ENCODE data around the gene MLKL.
"Not testable (repeated sequence)": the region's sequence is repeated elsewhere in the genome, so short reads cannot be mapped to it uniquely, and the experiment has no call there.

MLKL gene

DNA sequence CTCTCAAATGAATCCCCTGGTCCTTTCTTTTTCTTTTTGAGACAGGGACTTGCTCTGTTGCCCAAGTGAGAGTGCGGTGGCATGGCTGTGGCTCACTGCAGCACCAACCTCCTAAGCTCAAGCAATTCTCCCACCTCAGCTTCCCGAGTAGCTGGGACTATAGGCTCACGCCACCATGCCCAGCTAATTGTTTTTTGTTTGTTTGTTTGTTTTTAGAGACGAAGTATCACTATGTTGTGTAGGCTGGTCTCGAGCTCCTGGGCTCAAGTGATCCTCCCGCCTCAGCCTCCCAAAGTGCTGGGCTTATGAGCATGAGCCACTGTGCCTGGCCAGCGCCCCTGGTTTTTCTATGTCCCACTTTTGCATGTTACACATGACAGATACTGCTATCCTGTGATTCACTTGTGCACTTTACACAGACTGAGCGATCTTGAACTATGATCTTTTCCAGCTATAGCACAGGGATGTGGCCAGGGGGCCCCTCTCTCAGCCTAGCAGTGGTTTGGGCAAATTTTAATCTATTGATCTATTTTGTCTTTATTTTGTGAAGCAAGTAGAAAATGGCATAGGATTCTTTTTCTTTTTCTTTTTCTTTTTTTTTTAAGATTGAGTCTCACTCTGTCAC is 31.3 kb upstream of the MLKL start:
- DNase-seq = no peak

DNA sequence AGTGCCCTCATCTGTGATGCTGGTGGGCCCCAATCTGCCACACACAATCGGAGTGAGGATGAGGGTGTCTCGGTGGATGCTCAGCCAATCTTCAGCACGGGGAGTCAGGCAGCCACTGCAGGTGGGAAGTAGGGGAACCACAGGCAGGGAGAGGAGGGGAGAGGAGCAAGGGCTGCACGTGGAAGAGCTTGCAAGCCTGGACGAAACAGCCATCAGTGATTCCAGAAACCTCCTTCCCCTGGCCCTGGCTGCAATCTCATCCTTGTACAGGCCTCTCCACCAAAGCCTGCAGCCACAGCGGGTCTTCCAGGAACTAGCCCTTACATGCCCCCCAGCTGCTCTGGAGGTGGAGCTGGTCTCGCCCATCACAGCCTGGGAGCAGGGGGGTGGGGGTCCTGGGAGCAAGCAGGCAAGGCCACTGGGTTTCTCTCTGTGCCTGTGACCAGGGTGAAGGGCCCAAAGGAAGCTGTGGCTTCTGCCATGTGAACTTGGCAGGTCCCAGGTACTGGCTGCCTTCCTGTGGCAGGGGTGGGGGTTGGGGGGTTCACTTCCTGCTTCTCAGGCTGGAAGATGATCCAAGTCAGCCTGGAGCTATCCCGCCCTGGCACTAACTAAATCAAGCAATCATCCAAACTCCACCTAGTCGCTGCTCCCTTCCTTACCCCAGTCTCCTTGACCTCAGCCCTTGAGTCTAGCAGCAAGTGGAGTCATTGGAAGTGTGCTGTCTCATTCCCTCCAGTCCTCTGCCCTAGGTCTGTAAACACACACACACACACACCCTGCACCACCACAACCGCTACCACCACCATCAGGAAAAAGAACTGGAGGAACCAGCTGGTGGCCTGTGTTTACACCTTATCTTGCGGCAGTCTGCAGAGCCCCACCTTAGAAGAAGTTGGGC is 29.4 kb upstream of the MLKL start:
- no peak for DNase-seq

DNA sequence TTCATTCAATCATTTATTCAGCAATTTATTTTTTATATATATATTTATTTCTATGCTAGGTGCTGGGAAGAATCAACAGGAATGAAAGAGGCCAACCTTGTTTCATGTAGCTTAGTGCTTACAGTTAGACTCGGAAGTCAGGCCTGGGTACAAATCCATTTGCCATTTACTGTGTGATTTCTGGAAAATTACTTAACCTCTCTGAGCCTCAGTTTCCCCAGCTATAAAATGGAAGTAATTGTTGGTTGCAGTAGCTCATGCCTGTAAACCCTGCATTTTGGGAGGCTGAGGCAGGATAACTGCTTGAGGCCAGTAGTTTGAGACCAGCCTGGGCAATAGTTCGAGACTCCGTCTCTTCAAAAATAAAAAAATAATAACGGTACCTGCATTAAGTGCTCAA is 27.2 kb upstream of the MLKL start:
- no peak for DNase-seq

DNA sequence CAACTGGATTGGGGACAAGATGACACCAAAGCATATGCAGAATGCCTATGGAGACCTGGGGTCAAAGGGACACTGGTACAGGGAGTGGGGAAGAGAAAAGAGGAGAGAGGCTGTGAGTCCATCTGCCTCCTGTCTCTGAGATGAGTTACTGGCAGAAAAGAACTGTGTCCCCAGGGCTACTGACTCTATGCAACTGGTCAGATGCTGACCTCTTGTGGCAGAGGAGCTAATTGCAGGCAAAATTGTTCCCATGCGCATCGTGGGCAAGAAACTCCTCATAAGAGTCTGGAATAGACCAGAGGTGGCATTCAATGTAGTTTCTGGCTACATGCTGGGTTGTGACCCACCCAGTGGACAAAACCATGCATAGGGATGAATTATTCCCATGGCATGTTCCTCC is 26.1 kb upstream of the MLKL start:
- DNase-seq = no peak

DNA sequence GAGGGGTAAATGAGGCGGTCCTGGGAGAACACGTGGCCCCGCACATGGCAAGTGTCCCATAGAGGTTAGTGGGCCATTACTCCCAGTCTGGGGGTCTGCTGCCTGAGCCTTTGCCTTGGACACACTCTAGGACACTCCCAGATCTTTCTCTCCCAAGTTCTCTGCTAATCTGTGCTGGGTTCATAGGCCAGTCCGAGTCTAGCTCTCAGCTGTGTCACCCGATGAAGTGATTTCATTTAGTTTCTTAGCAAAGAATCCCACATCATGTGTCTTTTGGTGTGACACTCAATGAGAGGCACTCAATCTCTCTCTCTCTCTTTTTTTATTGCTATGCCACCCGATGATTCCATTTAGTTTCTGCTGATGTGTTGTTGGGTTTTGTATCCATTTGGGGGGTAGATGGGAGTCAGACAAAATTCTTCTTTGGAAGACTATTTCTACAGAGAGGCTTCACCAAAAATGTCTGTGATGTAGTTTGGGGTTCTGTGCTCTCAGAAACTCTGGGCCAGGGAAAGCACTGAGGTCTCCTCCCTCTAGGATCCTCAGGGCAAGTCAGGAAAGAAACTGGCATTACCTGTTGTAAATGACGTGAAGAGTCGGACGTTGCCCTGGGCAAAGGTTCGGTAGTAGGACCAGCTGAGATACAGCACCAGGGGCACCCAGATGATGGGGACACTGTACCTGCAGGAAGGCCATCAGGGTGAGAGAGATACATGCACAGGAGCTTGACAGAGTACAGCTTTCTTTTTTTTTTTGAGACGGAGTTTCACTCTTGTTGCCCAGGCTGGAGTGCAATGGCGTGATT is 25.2 kb upstream of the MLKL start:
- no peak for DNase-seq

DNA sequence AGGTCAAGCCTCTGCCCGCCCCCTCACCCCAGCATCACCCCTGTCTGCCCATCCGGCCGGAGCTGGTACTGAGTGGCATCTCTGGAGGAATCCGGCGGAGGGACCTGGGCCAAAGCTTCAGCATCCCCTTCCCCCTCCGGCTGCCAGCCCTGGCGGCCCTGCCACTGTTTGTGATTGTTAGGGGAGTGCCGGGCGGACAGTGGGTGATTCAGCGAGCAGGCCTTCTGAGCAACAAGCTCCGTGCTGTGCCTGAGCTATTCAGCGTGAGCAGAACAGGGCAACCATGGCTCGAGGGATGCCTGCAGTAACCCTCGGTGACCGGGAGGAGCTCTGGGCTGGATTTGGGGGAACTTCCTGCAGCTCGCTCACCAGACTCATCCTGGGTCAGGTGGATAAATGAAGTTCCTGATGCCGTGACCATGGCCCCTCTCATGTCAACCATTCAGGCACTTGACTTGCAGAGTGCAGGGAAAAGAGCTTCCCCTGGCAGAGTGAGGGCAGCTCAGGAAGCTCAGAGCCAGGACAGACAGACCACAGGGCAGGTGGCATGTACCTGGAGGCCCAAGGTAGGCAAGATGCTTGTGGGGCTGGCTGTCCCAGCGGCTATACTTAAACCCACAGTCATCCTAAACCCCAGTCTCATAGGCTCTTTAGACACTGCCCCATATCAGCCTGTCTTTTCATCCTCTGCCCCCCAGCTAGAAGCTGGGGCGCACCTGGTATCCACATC is 24.3 kb upstream of the MLKL start:
- no peak for DNase-seq

DNA sequence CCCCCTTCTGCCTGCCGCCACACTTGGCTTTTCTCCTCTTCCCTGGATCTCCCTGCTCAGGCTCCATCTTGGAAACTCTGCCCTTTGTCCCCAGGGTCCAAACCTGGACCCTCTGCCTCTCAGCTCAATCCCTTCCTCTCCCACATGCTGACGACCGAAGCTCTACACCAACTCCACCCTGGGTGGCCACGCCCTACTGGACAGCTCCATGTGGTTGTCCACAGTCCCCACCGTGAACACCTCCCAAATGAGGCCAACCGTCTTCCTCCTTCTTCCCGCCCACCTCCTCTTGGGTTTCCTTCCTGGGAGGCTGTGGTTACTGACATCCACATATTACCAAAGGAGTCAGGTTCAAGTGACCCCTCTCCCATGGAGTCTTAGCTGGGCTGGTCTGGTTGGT is 22.6 kb upstream of the MLKL start:
- DNase-seq = no peak

DNA sequence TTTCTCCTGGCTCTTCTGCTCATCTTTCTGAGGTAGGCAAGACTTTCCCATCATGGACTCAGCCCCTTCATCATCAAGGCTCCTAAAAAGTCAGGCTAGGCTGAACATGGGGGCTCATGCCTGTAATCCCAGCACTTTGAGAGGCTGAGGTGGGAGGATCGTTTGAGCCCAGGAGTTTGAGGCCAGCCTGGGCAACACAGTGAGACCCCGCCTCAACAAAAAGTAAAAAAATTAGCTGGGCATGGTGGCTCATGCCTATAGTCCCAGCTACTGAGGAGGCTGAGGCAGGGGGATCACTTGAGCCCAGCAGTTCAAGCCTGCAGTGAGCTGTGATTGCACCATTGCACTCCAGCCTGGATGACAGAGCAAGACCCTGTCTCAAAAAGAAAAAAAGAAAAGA is 21.5 kb upstream of the MLKL start:
- DNase-seq = not testable (repeated sequence)

DNA sequence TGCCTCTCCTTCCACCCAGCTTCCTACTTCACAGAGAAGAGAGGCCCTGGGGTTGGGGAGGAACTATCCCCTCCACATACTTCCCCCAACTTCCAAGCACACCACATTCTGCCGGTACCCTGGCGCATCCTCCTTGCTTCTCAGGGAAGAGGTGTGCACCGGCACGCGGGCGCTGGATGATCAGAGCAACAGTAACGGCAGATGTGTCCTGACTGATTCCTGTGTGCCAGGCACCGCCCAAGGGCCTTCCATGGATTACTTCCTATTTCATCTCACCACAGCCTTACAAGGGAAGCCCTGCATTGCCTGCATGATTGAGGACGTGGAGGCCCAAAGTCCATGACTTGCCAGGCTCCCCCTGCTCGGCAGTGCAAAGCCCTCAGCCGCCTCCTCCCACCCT is 21.1 kb upstream of the MLKL start:
- no peak for DNase-seq

DNA sequence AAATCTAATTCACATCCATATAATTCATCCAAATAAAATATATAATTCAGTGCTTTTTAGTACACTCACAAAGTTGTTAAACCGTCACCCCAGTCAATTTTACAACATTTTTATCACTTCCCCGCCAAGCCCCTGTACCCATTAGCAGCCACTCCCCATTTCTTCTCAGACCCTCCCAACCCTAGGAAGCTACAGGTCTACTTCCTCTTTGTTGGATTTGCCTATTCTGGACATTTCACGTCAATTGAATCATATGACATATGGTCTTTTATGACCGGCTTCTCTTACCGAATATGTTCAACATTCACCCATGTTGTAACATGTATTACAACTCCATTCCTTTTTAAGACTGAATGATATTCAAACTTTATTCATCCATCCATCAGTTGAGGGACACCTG is 19.9 kb upstream of the MLKL start:
- DNase-seq = no peak

DNA sequence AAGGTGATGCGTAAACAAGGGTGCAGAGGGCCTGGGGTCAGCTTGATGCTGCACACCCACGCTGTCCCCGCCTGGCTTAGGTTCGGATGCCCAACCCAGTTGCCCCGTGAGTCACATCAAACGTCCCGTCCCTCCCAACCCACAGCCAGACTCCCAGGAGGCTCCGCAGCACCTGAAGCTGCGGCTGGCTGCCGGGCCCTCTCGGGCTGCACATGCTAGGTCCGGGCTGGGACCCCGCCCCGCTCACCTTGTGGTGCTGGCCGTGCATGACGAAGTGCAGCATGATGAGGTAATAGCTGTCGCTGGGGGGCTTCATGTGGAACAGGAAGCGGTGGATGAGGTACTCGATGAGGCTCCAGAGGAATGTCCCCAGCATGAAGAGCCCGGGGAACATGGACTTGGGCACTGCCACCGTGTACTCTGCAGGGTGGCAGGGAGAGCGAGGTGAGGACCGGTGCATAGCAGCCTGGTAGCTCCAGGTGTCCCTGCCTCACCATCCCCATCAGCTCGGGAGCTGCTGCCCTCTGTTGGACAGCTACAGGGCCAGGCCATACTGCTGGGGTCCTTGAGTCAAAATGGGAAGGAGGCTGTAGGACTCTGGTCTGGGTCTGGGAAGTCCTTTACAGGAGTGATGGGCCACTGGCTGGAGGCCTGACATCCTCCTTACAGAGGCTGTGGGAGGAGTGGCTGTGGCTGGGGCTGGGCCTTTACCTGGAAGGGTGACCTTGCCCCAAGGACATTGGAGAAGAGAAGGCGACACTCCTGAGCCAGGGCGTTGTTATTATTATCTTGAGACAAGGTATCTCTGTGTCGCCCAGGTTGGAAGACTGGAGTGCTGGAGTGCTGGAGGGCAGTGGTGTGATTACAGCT is 18.3 kb upstream of the MLKL start:
- DNase-seq = no peak

DNA sequence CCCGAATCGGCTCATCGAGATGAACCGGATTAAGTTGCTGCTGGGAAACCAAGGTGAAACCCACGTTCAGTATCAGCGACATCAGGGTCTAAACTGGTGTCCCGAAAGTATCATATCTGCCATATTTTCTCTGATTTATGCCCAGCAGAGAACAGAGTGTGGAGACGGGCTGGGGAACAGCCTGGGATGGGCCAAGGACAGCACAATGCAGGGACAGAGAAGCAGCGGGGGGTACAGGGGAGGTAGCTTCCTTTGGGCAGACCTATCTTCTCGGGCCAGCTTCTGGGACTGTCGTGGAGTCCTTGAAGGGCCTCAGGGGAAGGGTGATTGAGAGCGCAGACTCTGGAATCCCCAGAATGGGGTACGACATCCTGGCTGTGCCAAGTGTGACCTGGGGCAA is 17.5 kb upstream of the MLKL start:
- DNase-seq = no peak

DNA sequence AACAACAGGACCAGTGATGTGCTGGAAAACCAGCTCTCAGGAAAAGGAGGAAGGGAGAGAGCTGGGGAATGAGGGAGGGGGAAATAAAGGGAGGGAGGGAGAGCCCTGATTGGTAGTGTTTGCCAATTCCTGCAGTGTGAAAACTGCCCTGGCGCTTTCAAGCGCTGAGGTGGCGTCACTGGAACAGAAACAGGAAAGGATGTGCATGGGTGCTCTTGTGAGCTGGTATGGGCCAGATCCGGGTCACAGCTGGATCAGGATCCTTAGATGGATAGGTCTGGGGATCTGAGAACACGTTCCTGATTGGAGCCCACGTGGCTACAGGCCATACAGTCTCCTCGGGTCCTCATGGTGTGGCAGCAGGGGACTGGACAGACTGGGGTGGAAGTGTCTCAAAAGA is 16.7 kb upstream of the MLKL start:
- DNase-seq = no peak

DNA sequence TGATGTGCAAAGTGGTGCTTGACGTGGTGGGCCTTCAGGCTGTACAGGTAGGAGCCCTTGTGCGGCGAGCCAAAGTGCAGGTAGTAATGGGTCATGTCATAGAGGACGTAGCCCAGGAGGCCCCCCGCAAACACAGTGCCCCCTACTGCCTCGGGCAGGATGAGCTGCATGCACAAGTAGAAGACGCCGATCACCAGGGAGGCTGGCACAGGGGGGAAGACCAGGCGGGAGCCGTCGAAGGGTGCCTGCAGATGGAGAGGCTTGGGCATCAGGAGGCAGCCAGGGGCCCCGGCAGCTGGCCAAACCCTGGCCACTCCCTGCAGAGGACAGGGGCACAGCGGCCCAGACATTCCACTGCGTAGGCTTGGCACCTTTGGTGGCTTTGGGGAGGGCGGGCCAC is 15.7 kb upstream of the MLKL start:
- no peak for DNase-seq

DNA sequence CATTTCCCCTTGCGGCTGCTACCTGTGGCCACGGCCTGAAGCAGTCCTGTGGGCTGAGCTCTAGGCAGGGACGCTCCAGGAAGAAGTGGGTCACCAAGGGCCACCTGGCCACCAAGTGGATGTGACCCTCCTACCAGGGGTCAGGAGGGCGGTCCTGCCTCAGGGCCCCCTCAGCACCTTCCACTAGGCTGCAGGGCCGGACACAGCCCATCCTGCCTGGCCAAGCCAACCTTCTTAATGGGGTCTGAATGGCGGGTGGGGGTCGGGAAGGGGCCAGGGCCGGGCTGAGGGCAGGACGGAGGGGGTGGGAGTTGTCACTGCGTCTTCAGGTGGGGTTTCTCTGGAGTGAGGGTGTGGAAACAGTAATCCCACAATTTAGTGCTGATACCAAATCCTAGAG is 13.2 kb upstream of the MLKL start:
- DNase-seq = no peak

DNA sequence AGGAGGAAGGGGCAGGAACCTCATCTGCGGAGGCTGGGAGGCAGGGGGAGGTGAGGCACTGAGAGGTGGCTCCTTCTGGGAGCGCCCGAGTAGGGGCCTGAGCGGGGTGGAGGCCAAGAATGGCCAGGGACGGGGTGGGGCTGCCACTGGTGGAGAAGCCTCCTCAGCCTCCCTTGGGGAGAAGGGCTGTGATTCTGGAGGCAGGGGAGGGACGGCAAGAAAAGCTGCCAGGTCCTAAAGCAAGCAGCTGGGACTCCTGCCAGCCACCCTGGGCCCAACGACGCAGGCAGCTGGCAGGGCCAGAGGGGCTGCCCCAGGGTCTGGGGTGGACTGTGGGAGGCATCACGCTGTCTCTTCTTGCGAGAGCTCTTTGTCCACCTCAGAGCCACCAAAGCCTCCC is 12.7 kb upstream of the MLKL start:
- no peak for DNase-seq

DNA sequence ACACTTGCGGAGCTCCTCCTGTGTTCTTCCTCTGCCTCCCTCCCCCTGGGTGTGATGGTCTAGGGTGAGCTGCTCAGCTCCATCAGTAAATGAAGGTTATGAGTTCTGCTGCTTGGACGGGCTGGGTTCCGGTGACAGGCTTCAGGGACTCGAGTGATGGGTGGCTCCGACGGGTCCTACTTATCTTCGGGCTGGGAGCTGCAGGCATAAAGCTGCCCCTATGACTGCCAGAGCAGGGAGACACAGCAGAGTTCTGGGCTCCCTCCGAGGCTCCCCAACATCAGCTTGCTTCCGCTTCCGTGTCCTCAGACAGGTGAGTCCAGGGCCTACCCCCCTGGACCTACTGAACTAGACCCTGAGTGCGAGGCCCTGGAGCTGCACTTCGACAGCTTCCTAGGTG is 11.3 kb upstream of the MLKL start:
- no peak for DNase-seq

DNA sequence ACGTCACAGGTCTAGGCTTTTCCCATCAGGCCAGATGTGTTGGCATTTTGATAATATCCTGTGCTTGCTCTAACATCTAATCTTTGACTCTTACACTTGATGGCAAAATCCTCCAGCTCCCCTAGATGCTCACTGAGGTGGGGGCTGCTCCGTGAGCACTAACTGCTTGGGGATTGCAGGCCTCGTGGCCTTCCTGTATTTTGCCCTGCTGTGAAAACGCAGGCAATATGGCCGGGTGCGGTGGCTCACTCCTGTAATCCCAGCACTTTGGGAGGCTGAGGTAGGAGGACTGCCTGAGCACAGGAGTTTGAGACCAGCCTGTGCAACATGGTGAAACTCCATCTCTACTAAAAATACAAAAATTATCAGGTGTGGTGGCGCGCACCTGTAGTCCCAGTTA is 9.7 kb upstream of the MLKL start:
- DNase-seq = no peak

DNA sequence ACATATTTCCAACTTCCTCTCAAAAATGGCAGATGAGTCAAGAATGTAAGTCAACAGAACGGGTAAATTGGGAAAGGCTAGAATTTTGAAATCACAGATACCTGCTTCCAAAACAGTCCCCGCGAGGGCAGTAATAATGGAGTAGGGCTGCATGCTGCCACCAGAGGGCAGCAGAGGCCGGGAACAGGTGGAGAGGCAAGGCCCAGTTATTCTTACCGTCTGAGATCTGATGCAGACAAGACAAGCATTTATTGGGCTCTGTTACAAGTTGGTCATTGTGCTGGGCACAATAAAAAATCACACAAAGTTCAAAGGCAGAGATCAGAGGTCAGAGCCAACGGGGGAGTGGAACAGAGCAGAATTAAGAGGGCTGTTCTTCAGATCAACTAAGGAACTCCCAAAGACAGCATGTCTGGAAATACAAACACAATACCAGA is 8.8 kb upstream of the MLKL start:
- DNase-seq = peak; percentile 29

DNA sequence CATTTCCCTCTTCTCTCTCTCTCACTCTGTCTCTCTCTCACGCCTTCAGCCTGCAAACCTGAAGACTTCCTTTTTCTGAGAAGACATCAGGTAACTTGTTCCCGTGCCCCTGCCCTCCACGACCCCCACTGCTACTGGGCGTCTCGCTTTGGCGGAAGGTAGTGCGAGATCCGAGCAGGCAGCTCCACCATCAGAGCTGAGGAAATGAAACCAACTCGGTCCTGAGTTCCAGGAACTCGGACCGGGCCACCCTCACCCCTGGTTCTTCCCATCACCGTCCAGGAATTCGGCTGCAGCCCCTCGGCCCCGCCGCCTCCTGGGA is 585 bp downstream of the MLKL start:
- DNase-seq = no peak

DNA sequence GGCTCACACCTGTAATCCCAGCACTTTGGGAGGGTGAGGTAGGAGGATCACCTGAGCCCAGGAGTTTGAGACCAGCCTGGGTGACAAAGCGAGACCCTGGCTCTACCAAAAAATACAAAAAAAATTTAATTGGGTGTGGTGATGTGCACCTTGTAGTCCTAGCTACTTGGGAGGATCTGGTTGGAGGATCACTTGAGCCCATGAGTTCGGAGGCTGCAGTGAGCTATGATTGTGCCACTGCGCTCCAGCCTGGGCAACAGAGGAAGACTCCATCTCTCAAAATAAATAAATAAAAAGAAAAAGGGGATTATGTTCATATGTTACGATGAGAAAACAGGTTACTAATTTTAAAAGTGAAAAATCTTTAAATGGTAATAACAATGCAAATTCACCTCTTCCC is 996 bp downstream of the MLKL start:
- DNase-seq = no peak

DNA sequence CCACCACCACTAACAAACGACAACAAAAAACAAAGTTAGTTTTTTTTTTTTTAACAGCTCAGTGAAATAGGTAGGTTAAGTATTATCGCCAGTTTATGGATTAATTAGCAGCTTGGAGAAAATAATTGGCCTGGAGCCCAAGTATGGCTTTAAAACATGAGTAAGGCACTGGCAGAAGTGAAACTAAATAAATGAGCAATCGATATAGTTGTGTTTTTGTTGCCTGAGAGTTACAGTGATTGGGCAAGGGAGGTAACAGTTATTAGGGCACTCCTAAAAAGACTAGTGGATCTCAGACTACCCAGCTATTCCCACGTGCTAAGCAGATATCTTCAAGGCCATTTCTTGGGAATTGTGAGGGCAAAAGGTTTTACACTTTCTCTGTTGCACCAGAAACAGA is 2.4 kb downstream of the MLKL start:
- no peak for DNase-seq
